ENCODE data around the gene TSFM.
A peak's percentile ranks its signal among the peaks of the same experiment; 100 is the strongest.

TSFM gene

DNA sequence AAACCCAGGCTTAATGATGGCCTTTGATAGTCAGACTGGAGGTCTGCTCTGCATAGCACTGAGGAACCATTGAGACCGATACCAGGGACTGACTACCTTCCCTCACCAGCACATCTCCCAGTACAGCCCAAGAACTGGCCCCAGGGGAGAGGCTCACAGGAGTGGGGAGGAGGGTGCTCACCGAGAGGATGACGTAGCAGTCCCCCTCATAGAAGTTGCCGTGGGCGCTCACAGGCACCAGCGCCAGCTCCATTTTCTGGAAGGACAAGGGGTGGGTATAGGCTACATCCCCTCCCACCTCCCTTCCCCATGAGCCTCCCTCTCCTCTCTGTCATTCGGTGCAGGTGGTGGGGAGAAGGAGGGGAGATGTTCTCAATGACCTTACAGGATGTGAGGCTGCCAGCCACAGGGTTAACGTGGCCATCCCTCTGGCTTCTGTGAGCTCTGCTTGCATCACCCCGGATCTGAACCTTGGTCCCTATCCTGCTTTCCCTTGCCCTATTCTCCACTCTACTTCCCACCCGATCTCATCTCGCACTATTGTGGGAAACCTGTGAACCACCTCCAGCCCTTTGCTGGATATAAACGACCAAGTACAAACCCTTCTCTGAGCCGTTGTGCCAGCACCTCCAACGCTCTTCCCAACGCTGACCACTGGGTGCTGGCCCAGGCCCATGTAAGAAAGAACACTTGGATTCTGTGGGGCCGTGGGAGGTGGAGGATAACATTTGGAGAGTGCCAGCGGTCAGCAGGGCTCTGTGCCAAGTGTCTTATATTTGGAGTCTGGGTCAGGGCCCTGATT lies 31.6 kb downstream of the TSFM start:
- no peak overlapping the region for H3K4me3 ChIP-seq (ENCODE audit: low read length in 2 of 2)
- no peak overlapping the region for H2BK120ac ChIP-seq (ENCODE audit: low read depth, low read length)
- DNase-seq (ENCODE audit: low spot score): no peak
- H2BK12ac ChIP-seq (ENCODE audit: low read length): no peak overlapping the region
- no peak overlapping the region for H2AFZ ChIP-seq (ENCODE audit: low read length)
- WGBS, 2 donors (ENCODE audit: extremely low coverage in 2 of 2, insufficient read length in 2 of 2, insufficient replicate concordance in 1 of 2): no CpG with 5 or more reads among the region's 17 CpGs
- H3K9ac ChIP-seq (ENCODE audit: low read depth, low read length, poor library complexity): no peak overlapping the region
- no peak overlapping the region for H3K27ac ChIP-seq (replicated peaks; ENCODE audit: low read length)
- peak overlapping the region; percentile 3 for H3K18ac ChIP-seq (ENCODE audit: low read length)
- H3K14ac ChIP-seq (ENCODE audit: low read length): no peak overlapping the region
- no peaks in the 10 kb centered on the region for H3K79me1 ChIP-seq (ENCODE audit: low read depth, low read length)
- H3K9me3 ChIP-seq (replicated peaks in 1 of 2; ENCODE audit: control insufficient read depth in 2 of 2, insufficient read depth in 1 of 2, low read depth in 1 of 2, low read length in 2 of 2): no peaks in the 10 kb centered on the region
- peak overlapping the region; percentile 55 for H3K23ac ChIP-seq (ENCODE audit: low read depth, low read length, poor library complexity)
- H3K4me1 ChIP-seq (ENCODE audit: control insufficient read depth in 2 of 2, insufficient read depth in 1 of 2, low read depth in 1 of 2, low read length in 2 of 2): no peaks in the 10 kb centered on the region
- H2AK5ac ChIP-seq (ENCODE audit: low read depth, low read length): no peak overlapping the region
- no peak overlapping the region for H3K4me2 ChIP-seq (ENCODE audit: insufficient read depth, low read length, poor library complexity, severe bottlenecking)
- peaks cover 6 to 36% of the 10 kb centered on the region in 2 donors for H3K36me3 ChIP-seq (replicated peaks in 1 of 2; ENCODE audit: control insufficient read depth in 2 of 2, insufficient read depth in 2 of 2, low read length in 2 of 2)
- H4K91ac ChIP-seq (ENCODE audit: low read depth, low read length, poor library complexity): no peak overlapping the region
- peaks cover 0 to 2% (median 0%) of the 10 kb centered on the region in 3 experiments for H3K27me3 ChIP-seq (ENCODE audit: control insufficient read depth in 3 of 3, insufficient read depth in 3 of 3, low read depth in 1 of 3, low read length in 3 of 3)
- H3K4ac ChIP-seq (ENCODE audit: low read length): no peak overlapping the region
- no peak overlapping the region for H2BK15ac ChIP-seq (ENCODE audit: low read length)
- H2BK5ac ChIP-seq (ENCODE audit: low read length): peak overlapping the region; percentile 31
- H4K8ac ChIP-seq (ENCODE audit: low read depth, low read length): peak overlapping the region; percentile 55

DNA sequence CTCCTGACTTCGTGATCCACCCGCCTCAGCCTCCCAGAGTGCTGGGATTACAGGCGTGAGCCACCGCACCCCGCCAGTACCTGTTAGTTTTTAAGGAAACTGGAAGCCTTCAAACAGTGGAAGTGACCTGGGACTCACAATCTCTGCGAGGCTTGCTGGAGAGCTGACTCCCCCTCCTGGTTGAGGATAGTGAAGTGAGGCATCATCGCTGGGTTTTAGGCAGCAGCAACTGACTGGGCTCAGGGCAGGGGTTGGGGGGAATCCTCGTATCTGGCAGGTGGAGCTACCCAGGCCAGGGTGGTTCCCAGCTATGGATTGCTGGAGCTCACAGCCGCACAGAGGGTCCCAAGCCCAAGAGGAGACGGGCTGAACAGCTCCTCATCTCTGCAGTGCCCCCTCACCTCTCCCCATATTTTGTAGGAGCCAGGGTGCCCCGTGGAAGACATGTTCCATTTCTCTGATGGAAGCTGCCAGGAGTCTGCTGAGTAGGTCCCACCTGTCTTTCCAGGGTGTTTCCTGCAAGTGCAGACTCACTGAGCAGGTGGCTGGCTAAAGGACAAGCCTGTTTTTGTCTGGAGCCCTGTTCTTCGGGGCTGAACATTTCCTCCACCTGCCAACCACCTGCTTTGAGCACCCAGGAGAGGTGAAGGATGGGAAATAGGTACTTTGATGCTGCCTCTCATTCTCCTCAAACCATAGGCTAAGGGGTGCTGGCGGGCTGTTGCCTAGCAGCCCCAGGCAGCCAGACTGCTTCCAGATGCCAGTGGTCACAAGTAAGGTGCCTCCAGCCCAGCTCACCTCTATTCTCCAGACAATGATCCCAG lies 32.8 kb downstream of the TSFM start:
- Histone ChIP-seq H3K4ac (ENCODE audit: low read length) (no peak overlapping the region), H3K36me3 (replicated peaks in 1 of 2; ENCODE audit: control insufficient read depth in 2 of 2, insufficient read depth in 2 of 2, low read length in 2 of 2) (peaks cover 8 to 36% of the 10 kb centered on the region in 2 donors), H3K18ac (ENCODE audit: low read length) (peak overlapping the region; percentile 27), H2BK120ac (ENCODE audit: low read depth, low read length) (no peak overlapping the region), H2BK5ac (ENCODE audit: low read length) (no peak overlapping the region), H2BK15ac (ENCODE audit: low read length) (no peak overlapping the region), H2AFZ (ENCODE audit: low read length) (no peak overlapping the region), H2AK5ac (ENCODE audit: low read depth, low read length) (peak overlapping the region; percentile 1), H2BK12ac (ENCODE audit: low read length) (no peak overlapping the region), H3K9ac (ENCODE audit: low read depth, low read length, poor library complexity) (peak overlapping the region; percentile 2), H3K4me1 (ENCODE audit: control insufficient read depth in 2 of 2, insufficient read depth in 1 of 2, low read depth in 1 of 2, low read length in 2 of 2) (no peaks in the 10 kb centered on the region), H3K23ac (ENCODE audit: low read depth, low read length, poor library complexity) (no peak overlapping the region), H3K14ac (ENCODE audit: low read length) (peak overlapping the region; percentile 25), H4K91ac (ENCODE audit: low read depth, low read length, poor library complexity) (no peak overlapping the region), H3K27ac (replicated peaks; ENCODE audit: low read length) (no peak overlapping the region), H4K8ac (ENCODE audit: low read depth, low read length) (no peak overlapping the region), H3K9me3 (replicated peaks in 1 of 2; ENCODE audit: control insufficient read depth in 2 of 2, insufficient read depth in 1 of 2, low read depth in 1 of 2, low read length in 2 of 2) (no peaks in the 10 kb centered on the region), H3K79me1 (ENCODE audit: low read depth, low read length) (no peaks in the 10 kb centered on the region), H3K4me2 (ENCODE audit: insufficient read depth, low read length, poor library complexity, severe bottlenecking) (no peak overlapping the region), H3K4me3 (ENCODE audit: low read length in 2 of 2) (no peak overlapping the region), H3K27me3 (ENCODE audit: control insufficient read depth in 3 of 3, insufficient read depth in 3 of 3, low read depth in 1 of 3, low read length in 3 of 3) (peaks cover 0 to 2% (median 0%) of the 10 kb centered on the region in 3 experiments)
- DNase-seq (ENCODE audit: low spot score): no peak
- WGBS, 2 donors (ENCODE audit: extremely low coverage in 2 of 2, insufficient read length in 2 of 2, insufficient replicate concordance in 1 of 2): no CpG with 5 or more reads among the region's 13 CpGs

DNA sequence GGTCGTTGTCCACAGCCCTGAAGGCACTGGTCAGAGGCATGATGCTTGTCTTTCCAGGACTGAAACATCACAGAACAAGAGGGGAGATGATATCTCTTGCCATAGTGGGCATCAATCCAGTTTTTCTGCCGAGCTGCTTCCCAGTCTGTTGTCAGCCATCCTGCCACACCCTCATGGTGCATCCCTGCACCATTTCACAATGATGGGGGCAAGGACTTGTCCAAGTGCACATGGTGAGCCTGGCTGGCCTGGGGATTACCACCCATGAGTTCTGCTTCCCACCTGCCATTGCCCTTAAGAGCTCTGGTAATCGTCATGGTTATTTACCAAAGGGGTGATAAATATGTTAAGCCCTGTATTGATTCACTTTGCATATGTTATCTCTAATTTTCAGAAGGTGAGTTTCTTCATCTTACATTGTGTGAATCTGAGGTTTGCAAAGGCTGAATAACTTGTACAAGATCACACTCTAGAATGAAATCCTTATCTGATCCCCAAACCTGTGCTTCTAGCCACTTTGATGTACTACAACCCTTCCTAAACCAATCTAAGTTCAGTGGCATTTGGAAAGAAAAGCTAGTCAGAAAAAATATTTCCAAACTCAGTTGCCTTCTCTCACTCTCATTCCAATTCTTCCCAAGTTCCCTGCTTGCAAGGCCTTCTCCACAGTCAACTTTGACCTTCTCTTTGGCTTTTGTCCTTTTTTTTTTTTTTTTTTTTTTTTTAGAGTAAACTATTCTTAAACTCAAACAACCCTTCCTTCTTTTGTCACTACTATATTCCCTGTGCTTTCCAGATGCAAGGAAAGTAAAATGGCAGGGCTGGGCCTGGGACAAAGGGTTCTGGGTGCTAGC lies 33.6 kb downstream of the TSFM start:
- Histone ChIP-seq H3K14ac (ENCODE audit: low read length) (no peak overlapping the region), H3K36me3 (replicated peaks in 1 of 2; ENCODE audit: control insufficient read depth in 2 of 2, insufficient read depth in 2 of 2, low read length in 2 of 2) (peaks cover 6 to 39% of the 10 kb centered on the region in 2 donors)

More for the DNA sequence above, 33.6 kb downstream of the TSFM start:
- no peak overlapping the region for H3K18ac ChIP-seq (ENCODE audit: low read length)
- no peak overlapping the region for H3K27ac ChIP-seq (replicated peaks; ENCODE audit: low read length)
- no peak overlapping the region for H3K4me2 ChIP-seq (ENCODE audit: insufficient read depth, low read length, poor library complexity, severe bottlenecking)
- no peak overlapping the region for H3K23ac ChIP-seq (ENCODE audit: low read depth, low read length, poor library complexity)
- H2BK15ac ChIP-seq (ENCODE audit: low read length): no peak overlapping the region
- H3K4me3 ChIP-seq (ENCODE audit: low read length in 2 of 2): no peak overlapping the region
- H4K8ac ChIP-seq (ENCODE audit: low read depth, low read length): no peak overlapping the region
- H2AK5ac ChIP-seq (ENCODE audit: low read depth, low read length): no peak overlapping the region
- no peaks in the 10 kb centered on the region for H3K79me1 ChIP-seq (ENCODE audit: low read depth, low read length)
- H2AFZ ChIP-seq (ENCODE audit: low read length): no peak overlapping the region
- no peaks in the 10 kb centered on the region for H3K4me1 ChIP-seq (ENCODE audit: control insufficient read depth in 2 of 2, insufficient read depth in 1 of 2, low read depth in 1 of 2, low read length in 2 of 2)
- no peak overlapping the region for H3K4ac ChIP-seq (ENCODE audit: low read length)
- no peaks in the 10 kb centered on the region for H3K9me3 ChIP-seq (replicated peaks in 1 of 2; ENCODE audit: control insufficient read depth in 2 of 2, insufficient read depth in 1 of 2, low read depth in 1 of 2, low read length in 2 of 2)
- H3K27me3 ChIP-seq (ENCODE audit: control insufficient read depth in 3 of 3, insufficient read depth in 3 of 3, low read depth in 1 of 3, low read length in 3 of 3): peaks cover 0 to 2% (median 0%) of the 10 kb centered on the region in 3 experiments
- no peak overlapping the region for H4K91ac ChIP-seq (ENCODE audit: low read depth, low read length, poor library complexity)
- no peak overlapping the region for H2BK5ac ChIP-seq (ENCODE audit: low read length)
- H3K9ac ChIP-seq (ENCODE audit: low read depth, low read length, poor library complexity): no peak overlapping the region
- no CpG with 5 or more reads among the region's 3 CpGs for WGBS, 2 donors (ENCODE audit: extremely low coverage in 2 of 2, insufficient read length in 2 of 2, insufficient replicate concordance in 1 of 2)
- H2BK12ac ChIP-seq (ENCODE audit: low read length): no peak overlapping the region
- H2BK120ac ChIP-seq (ENCODE audit: low read depth, low read length): no peak overlapping the region
- DNase-seq (ENCODE audit: low spot score): no peak

Data from neuronal stem cell (in vitro differentiated cells).